Ovary (tissue), 10 donors: ENCODE measurements around the gene ACSM2A. TPM values are rescaled to one million over a fixed set of nuclear protein-coding genes. Genes with fewer than 3 reads are reported as not detected.
A peak's percentile ranks its signal among the peaks of the same experiment; 100 is the strongest.
"Not testable (repeated sequence)": the region's sequence is repeated elsewhere in the genome, so short reads cannot be mapped to it uniquely, and the experiment has no call there.

Experiments used
- DNase-seq, 5 donors: peaks; one replicate each; pipeline ENCODE4 v3.0.0-alpha.2; 2019 to 2020
- H3K27ac ChIP-seq, 2 donors: fragments of 200-600 bp; one replicate each; pipeline versions ENCODE4 v1.5.1 to v1.8.0; 2019 to 2022
- H3K27me3 ChIP-seq: fragments of 200-600 bp; one replicate; pipeline ENCODE4 v1.8.0; 2022
- H3K36me3 ChIP-seq: fragments of 200-600 bp; sonication (generic); one replicate; pipeline ENCODE4 v1.5.1; 2019
- H3K4me1 ChIP-seq: one replicate; pipeline ENCODE4 v1.8.1; 2013; ENCODE audit warnings: mild to moderate bottlenecking, moderate library complexity; ENCODE audit not compliant: insufficient read depth
- H3K4me3 ChIP-seq: fragments of 200-600 bp; sonication (generic); one replicate; pipeline ENCODE4 v1.5.1; 2017
- H3K9me3 ChIP-seq, 2 donors: fragments of 200-600 bp in 1 of 2; sonication (generic) in 1 of 2; one replicate each; pipeline versions ENCODE4 v1.5.1 to v1.8.1; 2013 to 2019; ENCODE audit warnings: mild to moderate bottlenecking in 1 of 2, moderate library complexity in 1 of 2
- EP300 ChIP-seq: sonication (generic); formaldehyde crosslinking; IDR thresholded peaks from one replicate; pipeline ENCODE4 v1.6.1; 2017; ENCODE audit warnings: antibody characterized with exemption
- POLR2A ChIP-seq: fragments of 450-650 bp; IDR thresholded peaks from one replicate; pipeline ENCODE4 v1.6.1; 2017; ENCODE audit warnings: antibody characterized with exemption, mild to moderate bottlenecking, moderate library complexity
- WGBS, 3 donors: extraction: QIAGEN DNeasy Blood & Tissue Kit in 1 of 3; methylation state at CpG; one replicate each; pipeline versions ENCODE4 v1.1.5 to v1.1.7; 2013 to 2017; 5-methylcytosine and 5-hydroxymethylcytosine counted together
- intact Hi-C, 4 donors: fragments of 100-400 bp; cut with DNase I; formaldehyde crosslinking; loops; one replicate each; pipeline versions ENCODE4 v1.11.0 to v1.15.1; 2022 to 2023
- long read RNA-seq, 3 donors: library from polyadenylated mRNA in 2 of 3; unstranded in 2 of 3; transcript quantifications; one replicate each; pipeline ENCODE4 v2.0.0 and lab custom pipeline, GENCODE V29; 2021 to 2026
- polyA plus RNA-seq, 2 donors: library from polyadenylated mRNA; stranded (reverse); fragments of 200-250 nt in 1 of 2; fragments of 350-450 nt in 1 of 2; fragmentation: Illumina TruSeq in 1 of 2; extraction: RNeasy Lipid Tissue Mini Kit (QIAGEN cat#74804) in 1 of 2; gene quantifications; one replicate each; pipeline ENCODE4 v1.2.3, GENCODE V29; 2013 to 2014
- total RNA-seq, 7 donors: library from RNA; depleted of rRNA in 2 of 7; stranded (reverse); fragments of >200 nt in 2 of 7; fragmentation: NEBNext Ultra II Directional in 3 of 7; extraction: Animal tissue kit (Norgen Biotek cat#: 25700) in 3 of 7; gene quantifications; one replicate each; pipeline versions ENCODE4 v1.1.0 to v1.2.4, GENCODE V29; 2016 to 2023
- TF ChIP-seq, protein P1 (sequence below), 3 donors: fragments of 450-650 bp in 2 of 3; fragments of 200-600 bp in 1 of 3; IDR thresholded peaks; one replicate each; pipeline versions ENCODE4 v1.5.1 to v1.8.0; 2016 to 2022; ENCODE audit warnings: antibody characterized with exemption in 3 of 3, mild to moderate bottlenecking in 1 of 3
- donor health status: DM: no; HTN: no; CAD: no; lungs with moderate emphysema.
- donor health status: DM: no; HTN: no; CAD: no.
- donor health status: Bipolar disorder and iron deficiency.
- donor health status: DM: yes; HTN: yes; CAD: no.
- donor health status: DM: no; HTN: no; CAD: no.
- donor health status: DM: yes; HTN: yes; CAD: no.

Gene ACSM2A, protein sequence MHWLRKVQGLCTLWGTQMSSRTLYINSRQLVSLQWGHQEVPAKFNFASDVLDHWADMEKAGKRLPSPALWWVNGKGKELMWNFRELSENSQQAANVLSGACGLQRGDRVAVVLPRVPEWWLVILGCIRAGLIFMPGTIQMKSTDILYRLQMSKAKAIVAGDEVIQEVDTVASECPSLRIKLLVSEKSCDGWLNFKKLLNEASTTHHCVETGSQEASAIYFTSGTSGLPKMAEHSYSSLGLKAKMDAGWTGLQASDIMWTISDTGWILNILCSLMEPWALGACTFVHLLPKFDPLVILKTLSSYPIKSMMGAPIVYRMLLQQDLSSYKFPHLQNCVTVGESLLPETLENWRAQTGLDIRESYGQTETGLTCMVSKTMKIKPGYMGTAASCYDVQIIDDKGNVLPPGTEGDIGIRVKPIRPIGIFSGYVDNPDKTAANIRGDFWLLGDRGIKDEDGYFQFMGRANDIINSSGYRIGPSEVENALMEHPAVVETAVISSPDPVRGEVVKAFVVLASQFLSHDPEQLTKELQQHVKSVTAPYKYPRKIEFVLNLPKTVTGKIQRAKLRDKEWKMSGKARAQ
- total RNA-seq (under 1 TPM in 2 of 7 donors, not detected in 5; 0.50 to 0.54 TPM), polyA plus RNA-seq (under 1 TPM; 0.05 to 0.10 TPM)
- long read RNA-seq, donor 1, result 0 reads
- long read RNA-seq, donor 2, partial matches to known transcripts, result 0 of 1 reads
- long read RNA-seq, donor 2, other reads (novel, unspliced or antisense), result 0 of 1 reads
- long read RNA-seq, donor 3, result 0 reads

DNA sequence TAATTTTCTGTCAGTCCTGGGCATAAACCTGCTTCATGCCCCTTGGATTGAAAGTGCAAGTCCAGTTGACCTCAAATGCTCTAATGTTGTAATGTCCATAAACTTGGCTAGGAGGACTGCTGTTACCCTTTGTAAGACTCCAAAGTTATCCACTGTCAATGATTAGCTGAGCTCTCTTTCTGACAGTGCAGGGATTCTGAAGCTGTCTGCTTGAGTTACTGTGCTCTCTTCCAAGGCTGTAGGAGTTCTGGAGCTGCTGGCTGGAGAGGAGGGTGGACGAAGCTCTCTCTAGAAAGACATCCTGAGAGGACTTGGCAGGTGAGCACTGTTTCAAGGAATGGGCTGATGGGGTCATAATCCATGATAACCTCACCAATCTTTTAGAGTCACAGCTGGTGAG lies at the start of gene ACSM2A:
ACSM2A (plus strand) TSS at position 158 of the 400 bp plus-strand sequence. CDS start 8,594 bp downstream, outside the sequence.
- DNase-seq, H3K27ac ChIP-seq, H3K36me3 ChIP-seq, H3K4me1 ChIP-seq, H3K9me3 ChIP-seq, intact Hi-C loops, H3K27me3 ChIP-seq, H3K4me3 ChIP-seq: not testable (repeated sequence)
- 20 to 47% methylated on average over 1 of the region's 1 CpG; no CpG with 5 or more reads in 1 of the 3 donors for WGBS, 3 donors

- WGBS, 3 donors, result 81 to 91% (median 87%) methylated on average over 2 of the region's 2 CpGs
- no peaks in the 10 kb centered on the region for H3K4me1 ChIP-seq
- TF ChIP-seq POLR2A, result no peak
- TF ChIP-seq, protein P1, sequence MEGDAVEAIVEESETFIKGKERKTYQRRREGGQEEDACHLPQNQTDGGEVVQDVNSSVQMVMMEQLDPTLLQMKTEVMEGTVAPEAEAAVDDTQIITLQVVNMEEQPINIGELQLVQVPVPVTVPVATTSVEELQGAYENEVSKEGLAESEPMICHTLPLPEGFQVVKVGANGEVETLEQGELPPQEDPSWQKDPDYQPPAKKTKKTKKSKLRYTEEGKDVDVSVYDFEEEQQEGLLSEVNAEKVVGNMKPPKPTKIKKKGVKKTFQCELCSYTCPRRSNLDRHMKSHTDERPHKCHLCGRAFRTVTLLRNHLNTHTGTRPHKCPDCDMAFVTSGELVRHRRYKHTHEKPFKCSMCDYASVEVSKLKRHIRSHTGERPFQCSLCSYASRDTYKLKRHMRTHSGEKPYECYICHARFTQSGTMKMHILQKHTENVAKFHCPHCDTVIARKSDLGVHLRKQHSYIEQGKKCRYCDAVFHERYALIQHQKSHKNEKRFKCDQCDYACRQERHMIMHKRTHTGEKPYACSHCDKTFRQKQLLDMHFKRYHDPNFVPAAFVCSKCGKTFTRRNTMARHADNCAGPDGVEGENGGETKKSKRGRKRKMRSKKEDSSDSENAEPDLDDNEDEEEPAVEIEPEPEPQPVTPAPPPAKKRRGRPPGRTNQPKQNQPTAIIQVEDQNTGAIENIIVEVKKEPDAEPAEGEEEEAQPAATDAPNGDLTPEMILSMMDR (IDR thresholded peaks at IDR 0.05), result no peak
- TF ChIP-seq EP300, result no peak
- H3K27me3 ChIP-seq, result no peaks in the 10 kb centered on the region
- no peak overlapping the region for H3K4me3 ChIP-seq
- DNase-seq, result no peak
- no peak overlapping the region for H3K27ac ChIP-seq
- intact Hi-C loops, result no loop called here
- H3K9me3 ChIP-seq, result no peaks in the 10 kb centered on the region
- H3K36me3 ChIP-seq, result no peaks in the 10 kb centered on the region
These were observed 48.7 kb upstream of the ACSM2A start for GRCh38 chr16:20402651-20403050.

DNA sequence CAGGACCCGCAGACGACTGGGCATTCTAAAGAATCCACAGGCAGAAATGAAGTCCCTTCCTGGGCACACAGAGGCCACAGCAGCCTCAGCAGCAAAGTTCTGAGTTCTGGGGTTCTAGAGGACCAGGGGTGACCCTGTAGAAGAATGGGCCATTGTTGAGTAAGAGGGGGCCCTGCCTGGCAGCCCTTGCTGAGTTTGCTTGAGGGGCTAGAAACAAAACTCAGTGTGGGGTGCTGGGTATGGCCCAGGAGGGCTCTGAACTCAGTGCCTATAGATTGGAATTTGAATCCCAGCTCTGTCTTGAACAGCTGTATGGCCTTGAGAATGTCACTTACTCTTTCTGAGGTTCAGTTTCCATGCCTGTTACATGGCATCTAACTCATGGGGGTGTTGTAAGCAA lies 46.7 kb upstream of the ACSM2A start, which contains the start of gene PDILT:
PDILT (minus strand) TSS at position 101 of the 400 bp plus-strand sequence. CDS start 5,437 bp downstream, outside the sequence.
- Histone ChIP-seq H3K27me3 (no peaks in the 10 kb centered on the region), H3K9me3 (no peaks in the 10 kb centered on the region), H3K27ac (no peak within 1 kb of the TSS), H3K36me3 (no peaks in the 10 kb centered on the region), H3K4me3 (no peak within 1 kb of the TSS), H3K4me1 (peaks cover 2% of the 10 kb centered on the region)
- 81 to 99% (median 91%) methylated on average over 2 of the region's 2 CpGs for WGBS, 3 donors
- intact Hi-C loops, result no loop called here
- TF ChIP-seq, protein P1 (IDR thresholded peaks at IDR 0.05), result no peak
- no peak for TF ChIP-seq EP300
- TF ChIP-seq POLR2A, result no peak
- no peak for DNase-seq

DNA sequence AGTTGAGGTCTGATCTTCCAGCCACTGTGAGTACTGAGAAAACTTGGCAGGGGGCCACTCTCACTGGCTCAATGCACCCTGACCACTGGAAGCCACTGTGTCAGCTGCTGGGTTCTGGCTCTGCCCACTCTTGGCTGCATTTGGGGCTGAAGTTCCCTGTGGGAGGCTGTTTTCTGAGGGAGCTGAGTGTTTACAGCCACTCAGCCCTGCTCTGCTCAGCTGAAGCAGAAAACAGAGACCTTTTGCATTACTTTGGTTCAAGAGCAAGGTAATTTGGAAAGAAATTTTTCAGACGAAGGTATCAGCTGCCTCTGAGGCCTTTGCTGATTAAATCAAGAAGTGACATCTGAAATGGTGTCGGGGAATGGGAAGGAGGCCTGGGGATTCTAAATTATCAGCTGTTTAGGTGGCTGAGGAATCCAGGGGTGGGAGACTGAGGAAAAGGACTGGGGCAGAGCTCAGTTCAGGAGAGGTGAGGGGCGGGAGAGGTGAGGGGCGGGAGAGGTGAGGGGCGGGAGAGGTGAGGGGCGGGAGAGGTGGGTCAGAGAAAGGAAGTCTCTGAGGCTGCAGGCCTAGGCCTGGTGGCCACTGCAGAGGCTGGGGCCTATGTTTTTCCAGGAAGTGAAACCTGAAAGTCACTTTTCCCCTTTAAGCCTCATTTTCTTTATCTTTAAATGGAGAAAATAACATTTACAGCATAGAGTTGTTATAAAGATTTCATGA lies 41.8 kb upstream of the ACSM2A start, which contains the start of gene ACSM5:
ACSM5 (plus strand) TSS at position 137 of the 723 bp plus-strand sequence. CDS start 1,951 bp downstream, outside the sequence.
- H3K9me3 ChIP-seq, result no peaks in the 10 kb centered on the region
- no peaks in the 10 kb centered on the region for H3K36me3 ChIP-seq
- peak in 3 of 5 donors; percentile 24 to 47 (median 31) for DNase-seq
- TF ChIP-seq POLR2A, result no peak
- TF ChIP-seq EP300, result no peak
- TF ChIP-seq, protein P1 (IDR thresholded peaks at IDR 0.05), result no peak
- H3K27me3 ChIP-seq, result no peaks in the 10 kb centered on the region
- intact Hi-C loops, result no loop called here
- WGBS, 3 donors, result 78 to 79% (median 78%) methylated on average over 6 of the region's 6 CpGs
- peaks cover 2% of the 10 kb centered on the region for H3K4me1 ChIP-seq
- H3K27ac ChIP-seq, result no peak within 1 kb of the TSS
- no peak within 1 kb of the TSS for H3K4me3 ChIP-seq
